Neural cell (in vitro differentiated cells): ENCODE results near the gene ARID1B.

Source experiments
- CTCF ChIP-seq: fragments of 450-650 bp; IDR thresholded peaks from 2 replicates; pipeline ENCODE4 v1.5.1; 2014; ENCODE audit warnings: antibody characterized with exemption, mild to moderate bottlenecking, moderate library complexity; ENCODE audit not compliant: poor library complexity, severe bottlenecking
- EP300 ChIP-seq: fragments of 450-650 bp; conservative IDR thresholded peaks from 2 replicates; pipeline ENCODE4 v1.6.1; 2014; ENCODE audit warnings: antibody characterized with exemption, mild to moderate bottlenecking, moderate library complexity; ENCODE audit not compliant: poor library complexity, severe bottlenecking
- EZH2 ChIP-seq: fragments of 200-600, 300-800 bp; shearing (Covaris generic), sonication (generic); IDR thresholded peaks from 2 replicates; pipeline ENCODE4 v1.6.1; 2014; ENCODE audit warnings: antibody characterized with exemption, low read length, borderline replicate concordance, mild to moderate bottlenecking; ENCODE audit not compliant: insufficient read depth, poor library complexity, severe bottlenecking
- POLR2AphosphoS5 ChIP-seq: IDR thresholded peaks from 2 replicates; pipeline ENCODE4 v1.6.1; 2012
- REST ChIP-seq: IDR thresholded peaks from 2 replicates; pipeline ENCODE4 v1.6.1; 2012; ENCODE audit warnings: borderline replicate concordance

GRCh38 chr6:157108923-157109322 is 331.7 kb downstream of the ARID1B start:
- TF ChIP-seq CTCF (no peak), EP300 (no peak), EZH2 (no peak), REST (no peak), POLR2AphosphoS5 (no peak)
